ENCODE results near the gene PRKRIP1.
"Not testable (repeated sequence)": the region's sequence is repeated elsewhere in the genome, so short reads cannot be mapped to it uniquely, and the experiment has no call there.

Gene PRKRIP1, protein sequence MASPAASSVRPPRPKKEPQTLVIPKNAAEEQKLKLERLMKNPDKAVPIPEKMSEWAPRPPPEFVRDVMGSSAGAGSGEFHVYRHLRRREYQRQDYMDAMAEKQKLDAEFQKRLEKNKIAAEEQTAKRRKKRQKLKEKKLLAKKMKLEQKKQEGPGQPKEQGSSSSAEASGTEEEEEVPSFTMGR

GRCh38 chr7:102395873-102396709 is at the start of gene PRKRIP1:
Gene PRKRIP1, plus strand, starts transcription at chr7:102396363. Its CDS starts 49 bp downstream, at chr7:102396412.
- peak; percentile 96 for DNase-seq

- DNase-seq: not testable (repeated sequence)
Observed at GRCh38 chr7:102346983-102347382, 49.2 kb upstream of the PRKRIP1 start.

DNA sequence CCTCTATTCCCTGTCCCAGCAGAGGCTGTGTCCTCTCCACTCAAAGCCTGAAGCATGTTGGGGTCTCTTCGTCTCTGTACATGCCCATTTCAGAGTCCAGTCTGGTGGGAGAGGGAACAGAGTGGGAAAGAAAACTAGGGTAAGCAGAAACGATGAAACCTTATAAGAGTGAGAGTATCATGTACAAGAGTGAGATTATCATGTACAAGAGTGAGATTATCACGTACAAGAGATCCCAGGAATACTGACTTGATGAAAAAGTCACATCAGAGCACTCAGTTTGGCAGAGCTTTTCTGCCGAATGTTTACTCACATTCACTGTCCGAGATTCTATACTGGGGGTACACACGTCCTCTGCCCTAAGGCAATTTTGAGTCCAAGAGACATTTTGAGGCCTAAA is 39.8 kb upstream of the PRKRIP1 start, which contains the start of gene SPDYE6:
TSS of gene SPDYE6 (minus strand) at position 101 of the 400 bp plus-strand sequence. CDS start 421 bp downstream, outside the sequence.
- DNase-seq: not testable (repeated sequence)

- DNase-seq: peak; percentile 91
Observed at GRCh38 chr7:102363549-102364393, 32.4 kb upstream of the PRKRIP1 start.

- not testable (repeated sequence) for DNase-seq
Observed at GRCh38 chr7:102364394-102364886, 31.7 kb upstream of the PRKRIP1 start.

DNA sequence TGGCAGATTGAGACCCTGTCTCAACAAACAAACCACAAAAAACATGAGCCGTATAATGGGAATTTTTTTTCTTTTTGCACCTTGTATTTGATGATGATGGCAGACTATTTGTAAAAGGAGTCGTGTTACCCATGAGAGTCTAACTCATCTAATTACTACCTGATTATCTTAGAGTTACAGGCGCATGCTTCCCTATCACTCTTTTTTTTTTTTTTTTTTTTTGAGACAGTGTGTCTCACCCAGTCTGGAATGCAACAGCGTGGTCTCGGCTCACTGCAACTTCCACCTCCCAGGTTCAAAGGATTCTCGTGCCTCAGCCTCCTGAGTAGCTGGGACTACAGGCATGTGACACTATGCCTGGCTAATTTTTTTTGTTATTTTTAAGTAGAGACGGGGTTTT is 30.8 kb upstream of the PRKRIP1 start:
- not testable (repeated sequence) for DNase-seq

DNA sequence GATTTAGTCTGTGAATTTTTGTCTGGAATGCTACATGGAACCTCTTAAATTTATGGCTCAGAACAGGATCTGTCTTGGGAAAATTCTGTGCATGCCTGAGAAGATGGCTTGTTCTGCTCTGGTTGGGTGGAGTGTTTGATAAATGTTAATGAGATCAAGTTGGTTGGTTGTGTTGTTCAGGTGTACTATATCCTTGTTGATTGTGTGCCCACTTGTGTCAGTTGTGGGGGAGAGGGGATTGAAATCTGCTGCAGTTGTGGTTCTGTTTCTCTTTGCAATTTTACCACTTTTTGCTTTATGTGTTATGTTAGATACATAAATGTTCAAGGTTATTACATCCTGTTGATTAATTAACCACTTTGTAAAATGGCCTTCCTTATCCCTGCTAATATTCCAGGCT is 26.1 kb upstream of the PRKRIP1 start:
- DNase-seq: not testable (repeated sequence)

- not testable (repeated sequence) for DNase-seq
Observed at GRCh38 chr7:102372796-102373195, 23.4 kb upstream of the PRKRIP1 start.

DNA sequence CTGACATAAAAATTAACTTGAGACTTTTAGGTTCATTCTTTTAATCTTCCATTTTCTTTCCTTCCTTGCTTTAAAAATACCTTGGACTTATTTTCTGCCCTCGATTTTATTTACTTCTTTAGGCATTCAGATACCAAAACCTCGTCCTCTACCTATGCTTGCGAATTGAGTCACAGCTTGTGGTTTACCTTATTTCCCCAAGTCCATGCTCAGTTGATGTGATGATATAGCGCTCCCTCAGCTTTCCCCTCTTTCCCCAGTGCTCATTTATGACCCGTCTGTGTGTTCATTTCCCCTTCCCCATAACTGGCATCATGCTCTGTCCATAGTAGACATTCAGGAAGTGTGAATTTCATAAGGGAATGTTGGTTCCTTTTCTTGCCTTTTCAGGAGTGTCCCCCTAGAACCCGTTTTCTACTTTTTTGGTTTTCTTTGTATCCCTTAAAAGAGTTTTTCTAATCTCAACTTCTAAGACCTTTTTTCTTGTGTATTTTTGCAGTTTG is 19.1 kb upstream of the PRKRIP1 start:
- no peak for DNase-seq

DNA sequence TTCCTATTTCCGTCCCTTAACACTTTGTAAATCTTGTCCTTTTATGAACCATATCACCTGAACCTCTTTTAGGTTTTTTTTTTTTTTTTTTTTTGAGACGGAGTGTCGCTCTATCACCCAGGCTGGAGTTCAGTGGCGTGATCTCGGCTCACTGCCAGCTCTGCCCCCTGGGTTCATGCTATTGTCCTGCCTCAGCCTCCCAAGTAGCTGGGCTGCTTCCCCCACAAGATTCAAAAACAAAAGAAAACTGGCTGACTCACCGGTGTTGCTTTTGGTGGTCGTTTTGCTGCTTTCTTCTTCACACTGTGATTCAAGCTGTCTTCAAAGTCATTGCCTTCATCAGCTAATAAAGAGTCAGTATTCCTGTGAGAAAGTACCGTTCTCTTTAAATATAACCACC is 15.3 kb upstream of the PRKRIP1 start:
- DNase-seq: not testable (repeated sequence)

GRCh38 chr7:102381696-102382425 is 14.3 kb upstream of the PRKRIP1 start:
- not testable (repeated sequence) for DNase-seq

DNA sequence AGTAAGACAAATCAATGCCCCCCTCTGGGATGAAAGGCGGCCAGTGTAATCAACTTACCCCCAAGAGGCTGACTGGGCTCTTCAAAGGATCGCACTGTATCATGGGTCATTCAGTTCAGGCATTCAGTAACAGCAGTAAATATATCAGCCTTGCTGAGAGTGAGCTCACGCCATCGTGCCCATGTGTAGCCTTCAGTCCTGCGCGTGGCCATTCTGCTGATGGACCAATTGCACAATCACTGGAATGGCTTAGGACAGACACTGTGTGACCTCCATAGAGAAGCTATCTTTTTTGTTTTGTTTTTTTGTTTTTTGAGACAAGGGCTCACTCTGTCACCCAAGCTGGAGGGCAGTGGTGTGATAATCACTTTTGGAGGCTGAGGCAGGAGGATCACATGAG is 9.1 kb upstream of the PRKRIP1 start:
- peak; percentile 27 for DNase-seq

DNA sequence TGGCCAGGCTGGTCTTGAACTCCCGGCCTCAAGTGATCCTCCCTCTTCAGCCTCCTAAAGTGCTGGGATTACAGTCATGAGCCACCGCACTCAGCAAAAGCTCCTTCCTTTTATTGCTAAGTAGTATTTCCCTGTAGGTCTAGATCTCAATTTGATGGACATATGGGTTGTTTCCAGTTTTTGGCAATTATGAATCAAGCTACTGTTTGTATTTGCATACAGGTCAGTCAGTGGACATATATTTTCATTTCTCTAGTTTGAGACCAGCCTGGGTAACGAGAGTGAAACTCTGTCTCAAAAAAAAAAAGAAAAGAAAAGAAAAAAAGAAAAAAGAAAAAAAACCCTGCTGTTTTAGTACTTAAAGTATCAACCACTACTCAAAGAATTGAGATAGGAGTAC is 6.4 kb upstream of the PRKRIP1 start:
- no peak for DNase-seq

DNA sequence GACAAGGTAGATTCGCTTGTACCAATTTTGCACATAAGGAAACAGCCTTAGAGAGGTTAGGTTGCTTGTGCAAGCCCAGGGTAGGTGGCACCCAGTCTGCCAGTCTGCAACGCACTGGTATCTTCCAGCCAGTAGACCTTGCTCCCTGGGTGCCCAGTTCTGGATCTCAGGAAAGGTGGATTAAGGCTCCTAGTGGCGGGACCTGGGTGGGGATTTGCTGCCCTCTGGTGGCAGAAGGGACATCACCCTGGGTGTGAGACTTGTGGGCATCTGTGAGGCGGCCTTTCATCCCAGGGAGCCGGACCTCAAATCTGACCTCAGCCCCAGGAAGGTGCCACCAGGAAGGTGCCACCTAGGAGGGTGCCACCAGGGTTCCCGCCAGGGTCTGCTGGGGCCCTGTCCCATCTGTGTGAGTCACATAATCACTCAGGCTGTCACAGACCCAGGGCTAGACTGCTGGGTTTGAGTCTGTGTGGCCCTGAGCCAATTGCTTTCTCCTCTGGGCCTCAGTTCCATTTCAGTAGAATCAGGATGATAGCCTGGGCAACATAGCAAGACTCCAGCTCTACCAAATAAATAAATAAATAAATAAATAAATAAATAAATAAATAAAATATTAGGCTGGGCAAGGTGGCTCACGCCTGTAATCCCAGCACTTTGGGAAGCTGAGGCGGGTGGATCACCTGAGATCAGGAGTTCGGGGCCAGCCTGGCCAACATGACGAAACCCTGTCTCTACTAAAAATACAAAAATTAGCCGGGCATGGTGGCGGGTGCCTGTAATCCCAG is 5.3 kb upstream of the PRKRIP1 start:
- DNase-seq: peak; percentile 40

DNA sequence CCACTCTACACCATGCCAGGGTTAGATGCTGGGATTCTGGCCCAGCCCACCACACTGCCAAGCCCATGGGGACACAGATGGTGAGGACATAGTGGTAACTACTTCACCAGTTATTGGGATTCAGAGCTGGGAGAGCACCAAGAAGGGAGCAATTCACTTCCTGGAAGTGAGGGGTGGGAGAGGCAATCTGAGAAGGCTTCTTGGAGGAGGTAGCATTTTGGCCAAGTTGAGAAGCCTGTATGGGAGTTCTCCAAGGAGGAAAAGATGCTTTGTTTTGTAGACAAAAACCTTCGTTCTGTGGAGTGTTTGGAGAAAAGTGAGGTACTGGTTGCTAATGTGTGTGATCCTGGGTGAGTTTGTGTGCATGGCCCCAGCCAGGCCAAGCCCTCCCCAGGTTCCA is 3.8 kb upstream of the PRKRIP1 start:
- DNase-seq: no peak

DNA sequence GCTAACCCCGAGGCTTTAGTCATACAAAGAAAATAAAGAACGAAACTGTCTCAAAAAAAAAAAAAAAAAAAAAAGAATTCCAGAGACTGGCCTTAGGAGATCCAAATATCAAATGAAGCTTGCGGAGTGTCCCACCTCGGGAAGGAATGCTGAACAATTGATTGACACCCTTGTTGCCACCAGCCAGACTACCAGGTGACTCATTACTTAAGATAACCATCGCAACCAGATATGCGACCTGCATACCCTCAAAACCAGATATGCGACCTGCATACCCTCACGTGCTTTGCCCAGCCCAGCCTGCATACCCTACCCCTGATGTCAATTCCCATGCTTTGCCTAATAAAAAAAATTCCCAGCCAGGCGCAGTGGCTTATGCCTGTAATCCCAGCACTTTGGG is 2.7 kb upstream of the PRKRIP1 start:
- no peak for DNase-seq

DNA sequence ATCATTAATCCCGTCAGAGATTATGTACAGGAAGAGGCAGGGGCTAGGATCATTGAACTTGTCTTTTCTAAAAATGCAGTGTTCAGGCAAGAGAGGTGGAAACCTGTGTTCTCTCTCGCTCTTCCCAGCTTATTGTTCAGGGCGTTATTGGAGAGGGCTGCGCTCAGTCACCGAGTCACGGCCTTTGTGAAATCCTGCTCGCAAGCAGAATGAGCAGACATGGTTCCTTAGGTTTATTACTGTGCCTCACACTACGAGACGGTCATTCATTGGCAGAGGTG is 631 bp upstream of the PRKRIP1 start:
- DNase-seq: peak; percentile 89

DNA sequence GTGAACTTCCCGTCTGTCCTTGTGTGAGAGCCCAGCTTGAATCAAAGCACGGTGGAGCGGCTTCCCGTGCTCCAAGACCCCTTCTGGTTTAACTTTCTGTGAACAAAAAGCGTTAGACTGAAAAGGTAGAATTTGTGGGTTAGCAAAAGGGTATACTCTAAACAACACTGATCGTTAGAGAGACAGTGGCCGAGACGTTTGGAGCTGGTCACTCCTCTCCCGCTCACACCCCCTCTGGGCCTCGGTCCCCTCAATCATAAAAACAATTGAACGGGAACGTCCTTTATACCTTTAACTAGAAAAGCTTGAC is 502 bp downstream of the PRKRIP1 start:
- DNase-seq: no peak

GRCh38 chr7:102398543-102398942 is 2.4 kb downstream of the PRKRIP1 start:
- no peak for DNase-seq

GRCh38 chr7:102400360-102400759 is 4.2 kb downstream of the PRKRIP1 start:
- DNase-seq: no peak

- no peak for DNase-seq
Observed at GRCh38 chr7:102403563-102403962, 7.4 kb downstream of the PRKRIP1 start.
